SH-SY5Y (cell line): ENCODE measurements around the gene FBXW7.

Experiments
- GATA2 ChIP-seq: IDR thresholded peaks from 2 replicates; pipeline ENCODE4 v1.6.1; 2011; ENCODE audit warnings: mild to moderate bottlenecking, low read depth, low read length
- GATA3 ChIP-seq: IDR thresholded peaks from 2 replicates; pipeline ENCODE4 v1.6.1; 2011; ENCODE audit warnings: low read depth, mild to moderate bottlenecking, low read length, moderate library complexity

- no peak for TF ChIP-seq GATA2
- TF ChIP-seq GATA3, result no peak
Observed at GRCh38 chr4:152325831-152326230, 210.1 kb downstream of the FBXW7 start.
